Right kidney (tissue), 1 donor: Measurements from ENCODE around the gene TIMM44.
"Not testable (repeated sequence)": the region's sequence is repeated elsewhere in the genome, so short reads cannot be mapped to it uniquely, and the experiment has no call there.

ENCODE experiments used
- DNase-seq: peaks from one replicate; pipeline ENCODE4 v3.0.0-alpha.2; 2016

The TIMM44 gene

DNA sequence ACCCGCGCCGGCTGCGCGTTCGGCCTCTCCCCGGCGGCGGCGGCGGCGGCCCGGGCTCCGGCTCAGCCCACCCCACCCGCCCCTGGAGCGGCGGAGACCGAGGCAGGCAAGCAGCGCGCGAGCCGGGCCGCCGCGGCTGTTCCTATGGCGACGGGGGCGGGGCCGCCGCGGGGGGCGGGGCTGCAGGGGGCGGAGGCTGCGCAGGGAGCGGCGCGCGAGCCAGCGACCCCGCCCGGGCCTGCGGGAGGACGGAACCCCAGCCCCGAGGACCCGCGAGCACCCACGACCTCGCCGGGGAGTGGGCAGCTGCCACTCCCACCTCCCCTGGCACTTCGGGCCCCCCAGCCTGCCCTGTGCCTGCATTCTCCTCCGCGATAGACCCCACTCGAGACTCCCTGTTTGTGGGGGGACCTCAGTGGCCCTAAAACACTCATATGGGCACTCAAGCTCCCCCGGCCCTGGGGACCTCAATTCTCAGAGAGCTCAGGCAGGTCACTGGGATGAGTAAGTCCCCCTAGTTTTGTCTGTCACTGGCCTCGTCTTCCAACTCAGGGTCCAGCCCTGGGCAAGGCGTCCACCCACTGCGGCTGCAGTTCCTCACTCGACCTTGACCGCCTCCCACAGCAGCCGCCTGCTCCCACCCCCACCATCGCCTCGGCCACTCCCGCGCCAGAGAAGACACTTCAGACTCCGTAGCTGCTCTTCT lies 17.3 kb downstream of the TIMM44 start, which contains the start of gene CTXN1:
Gene CTXN1 (minus strand): TSS at position 115 of the 706 bp plus-strand sequence. CDS start 597 bp downstream, outside the sequence.
- DNase-seq: peak; percentile 78

DNA sequence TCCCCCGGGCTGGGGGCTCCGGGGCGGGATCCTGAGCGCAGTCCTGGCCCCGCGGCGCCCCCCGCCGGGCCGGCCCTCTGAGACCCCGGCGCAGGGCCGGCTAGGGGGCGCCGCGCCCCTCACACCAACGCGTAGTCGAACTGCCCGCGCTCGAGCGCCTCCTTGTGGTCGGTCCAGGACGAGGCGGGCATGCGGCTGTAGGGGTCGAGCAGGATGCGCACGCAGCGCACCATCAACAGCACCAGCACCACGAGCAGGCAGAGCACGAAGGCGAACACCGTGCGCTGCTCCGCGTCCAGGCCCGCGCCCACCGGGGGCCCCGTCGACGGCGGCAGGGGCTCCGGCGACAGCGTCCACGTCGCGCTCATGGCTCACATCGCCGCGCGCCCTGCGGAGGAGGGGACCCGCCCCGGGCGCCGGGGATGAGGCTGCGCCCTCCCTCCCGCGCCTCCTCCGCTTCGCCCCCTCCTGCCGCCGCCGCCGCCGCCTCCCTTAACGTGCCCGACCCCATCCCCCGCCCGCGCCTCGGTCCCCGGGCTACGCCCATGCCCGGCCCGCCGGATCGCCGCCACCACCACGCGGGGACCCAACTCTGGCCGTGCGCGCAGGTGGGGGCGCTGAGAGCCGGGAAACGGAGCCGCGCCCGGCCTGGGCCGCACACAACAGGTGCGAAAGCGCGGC lies 18.2 kb downstream of the TIMM44 start:
- DNase-seq: peak; percentile 91

DNA sequence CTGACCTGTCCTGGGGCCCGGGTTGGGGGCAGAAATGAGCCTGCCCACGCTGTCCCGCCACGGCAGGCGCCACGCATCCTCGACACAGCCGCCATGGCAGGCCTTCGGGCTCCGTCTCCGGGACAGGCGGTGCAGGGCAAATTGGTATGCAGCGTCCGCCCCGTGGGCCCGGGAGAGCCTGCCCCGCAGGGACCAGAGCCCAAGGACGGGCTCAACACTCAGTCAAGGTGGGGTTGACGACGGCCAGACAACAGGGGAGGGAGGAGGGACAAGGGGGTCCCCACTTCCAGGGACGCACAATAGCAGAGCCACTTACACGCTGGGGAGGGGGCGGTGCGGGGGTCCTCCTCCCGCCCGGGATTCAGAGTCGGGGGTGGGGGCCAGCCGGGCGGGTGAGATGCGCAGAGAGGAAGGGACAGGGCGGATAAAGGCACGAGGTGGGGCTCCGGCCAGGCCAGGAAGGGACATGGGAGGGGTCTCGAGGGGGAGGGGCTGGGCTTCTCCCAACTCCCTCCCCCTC lies 18.8 kb downstream of the TIMM44 start:
- DNase-seq: no peak

- no peak for DNase-seq
Measured at GRCh38 chr19:7924241-7924640, 19.2 kb downstream of the TIMM44 start.

- DNase-seq: no peak
Measured at GRCh38 chr19:7923295-7924191, 19.9 kb downstream of the TIMM44 start.

- no peak for DNase-seq
Measured at GRCh38 chr19:7922836-7923195, 20.6 kb downstream of the TIMM44 start.

DNA sequence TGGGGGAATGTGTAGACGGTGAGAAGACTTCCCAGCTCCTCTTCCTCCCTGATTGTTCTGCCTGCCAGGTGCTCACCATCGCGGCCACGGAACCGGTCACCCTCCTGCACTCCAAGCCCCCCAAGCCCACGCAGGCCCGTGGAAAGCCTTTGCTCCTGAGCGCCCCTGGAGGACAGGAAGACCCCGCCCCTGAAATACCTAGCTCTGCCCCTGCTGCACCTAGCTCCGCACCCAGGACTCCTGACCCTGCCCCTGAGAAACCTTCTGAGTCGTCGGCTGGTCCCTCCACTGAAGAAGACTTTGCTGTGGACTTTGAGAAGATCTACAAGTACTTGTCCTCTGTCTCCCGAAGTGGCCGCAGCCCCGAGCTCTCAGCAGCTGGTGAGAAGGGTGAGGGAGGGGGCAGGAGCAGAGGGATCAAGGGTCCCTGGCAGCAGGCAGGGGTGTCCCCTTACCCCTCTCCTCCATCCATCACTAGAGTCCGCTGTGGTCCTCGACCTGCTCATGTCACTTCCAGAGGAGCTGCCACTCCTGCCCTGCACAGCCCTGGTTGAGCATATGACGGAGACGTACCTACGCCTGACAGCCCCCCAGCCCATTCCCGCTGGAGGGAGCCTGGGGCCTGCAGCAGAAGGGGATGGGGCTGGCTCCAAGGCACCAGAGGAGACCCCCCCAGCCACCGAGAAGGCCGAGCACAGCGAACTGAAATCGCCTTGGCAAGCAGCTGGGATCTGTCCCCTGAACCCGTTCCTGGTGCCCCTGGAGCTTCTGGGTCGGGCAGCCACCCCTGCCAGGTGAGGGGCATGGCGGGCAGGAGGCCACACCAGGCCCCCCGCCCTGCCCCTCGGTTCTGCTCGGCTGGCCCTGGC lies 21.3 kb downstream of the TIMM44 start:
- DNase-seq: no peak

- no peak for DNase-seq
Measured at GRCh38 chr19:7921302-7921966, 22.0 kb downstream of the TIMM44 start.

DNA sequence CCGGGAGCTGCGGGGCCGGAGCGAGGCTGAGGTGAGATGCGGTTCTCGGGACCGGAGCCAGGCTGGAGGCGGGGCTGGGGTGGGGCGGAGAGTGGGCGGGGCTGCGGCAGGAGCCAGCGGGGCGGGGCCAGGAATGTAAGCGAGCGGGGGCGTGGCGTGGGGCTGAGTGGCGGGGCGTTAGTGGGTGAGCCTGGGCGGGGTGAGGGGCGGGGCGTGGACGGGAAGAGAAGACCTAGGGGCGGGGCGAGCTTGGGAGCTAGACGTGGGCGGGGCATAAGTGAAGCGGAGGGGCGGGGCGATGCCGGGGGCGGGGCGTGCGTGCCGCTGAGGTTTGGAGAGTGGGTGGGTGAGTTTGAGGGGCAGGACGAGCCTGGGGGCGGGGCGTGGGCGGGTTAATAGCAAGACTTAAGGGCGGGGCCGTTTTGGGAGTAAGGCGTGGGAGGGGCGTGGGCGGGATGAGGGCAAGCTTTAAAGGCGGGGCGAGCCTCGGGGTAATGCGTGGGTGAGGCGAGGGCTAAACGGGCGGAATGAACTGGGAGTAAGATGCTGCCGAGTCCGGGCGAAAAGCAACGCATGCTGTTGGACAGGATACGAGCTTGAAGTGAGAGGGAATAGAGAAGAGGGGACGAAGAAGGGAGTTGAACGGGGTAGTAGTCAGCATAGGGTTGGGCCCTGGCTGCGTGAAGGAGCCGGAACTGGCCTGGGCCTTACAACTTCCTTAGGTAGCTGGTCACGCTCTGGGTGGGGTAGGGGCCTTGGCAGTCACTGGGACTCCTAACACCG lies 22.8 kb downstream of the TIMM44 start:
- DNase-seq: peak; percentile 80

GRCh38 chr19:7919610-7920518 lies 23.6 kb downstream of the TIMM44 start, which contains the start of gene SNAPC2:
Gene SNAPC2, plus strand, starts transcription at chr19:7920338. Its CDS starts 29 bp downstream, at chr19:7920367.
- DNase-seq: peak; percentile 100

DNA sequence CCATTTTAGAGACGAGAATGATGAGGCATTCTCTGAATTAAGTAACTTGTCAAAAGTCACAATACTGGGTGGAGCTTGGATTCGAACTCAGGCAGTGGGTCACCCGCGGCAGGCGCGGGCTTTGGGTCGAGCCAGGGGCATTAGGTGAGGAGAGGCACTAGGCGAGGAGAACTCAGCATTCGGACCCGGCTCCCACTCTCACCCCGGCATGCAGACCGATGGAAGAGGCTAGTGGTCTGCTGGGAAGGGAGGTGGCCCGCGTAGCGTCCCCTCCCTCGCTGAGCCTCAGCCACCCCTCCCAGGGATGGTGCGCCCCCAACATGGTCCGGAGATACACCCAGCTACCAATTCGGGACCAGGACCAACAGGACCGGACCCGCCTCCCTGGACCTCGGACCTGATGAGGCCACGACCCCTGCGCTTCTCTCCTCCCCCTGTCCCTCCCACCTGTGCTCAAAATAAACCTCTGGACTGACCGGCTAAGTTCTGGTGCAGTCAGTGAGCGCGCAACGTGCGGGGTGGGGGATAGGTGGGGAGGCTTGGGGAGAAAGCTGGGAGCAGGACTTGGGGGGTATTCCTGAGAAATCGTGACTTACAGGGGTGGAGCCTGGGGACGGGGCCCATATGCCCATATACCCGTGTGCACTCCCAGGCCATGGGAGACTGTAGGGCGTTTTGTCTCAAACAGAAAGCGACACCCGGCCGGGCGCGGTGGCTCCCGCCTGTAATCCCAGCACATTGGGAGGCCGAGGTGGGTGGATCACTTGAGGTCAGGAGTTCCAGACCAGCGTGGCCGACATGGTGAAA lies 24.6 kb downstream of the TIMM44 start:
- no peak for DNase-seq

DNA sequence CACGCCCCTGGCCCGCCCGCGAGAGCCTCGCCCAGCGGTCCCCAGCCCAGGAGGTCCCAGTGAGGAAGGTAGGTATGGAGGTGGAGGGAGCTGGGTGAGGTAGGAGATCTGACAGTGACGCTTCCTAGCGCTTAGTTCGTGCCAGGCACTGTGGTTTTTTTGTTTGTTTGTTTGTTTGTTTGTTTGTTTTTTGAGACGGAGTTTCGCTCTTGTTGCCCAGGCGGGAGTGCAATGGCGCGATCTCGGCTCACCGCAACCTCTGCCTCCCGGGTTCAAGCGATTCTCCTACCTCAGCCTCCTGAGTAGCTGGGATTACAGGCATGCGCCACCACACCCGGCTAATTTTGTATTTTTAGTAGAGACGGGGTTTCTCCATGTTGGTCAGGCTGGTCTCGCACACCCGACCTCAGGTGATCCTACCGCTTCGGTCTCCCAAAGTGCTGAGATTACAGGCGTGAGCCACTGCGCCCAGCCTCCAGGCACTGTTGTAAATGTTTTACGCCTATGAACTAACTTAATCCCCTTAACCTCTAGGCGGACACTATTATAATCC lies 25.3 kb downstream of the TIMM44 start:
- not testable (repeated sequence) for DNase-seq

GRCh38 chr19:7917267-7918061 lies 26.0 kb downstream of the TIMM44 start:
- DNase-seq: peak; percentile 76

DNA sequence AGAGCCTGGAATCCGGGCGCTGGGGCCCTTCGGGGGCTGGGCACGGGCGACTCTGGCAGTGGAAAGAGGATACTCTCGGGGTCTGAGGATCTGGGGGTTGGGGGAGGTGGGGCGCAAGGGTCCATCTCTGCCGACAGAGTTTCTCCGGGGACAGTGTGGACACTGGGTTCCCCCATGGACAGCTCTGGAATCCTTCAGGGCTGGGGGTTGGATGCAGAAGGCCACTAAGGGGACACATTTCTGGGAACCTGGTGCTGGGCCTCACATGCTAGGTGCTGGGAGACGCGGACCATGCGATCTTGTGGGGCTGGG lies 26.6 kb downstream of the TIMM44 start:
- no peak for DNase-seq

GRCh38 chr19:7916103-7916954 lies 27.1 kb downstream of the TIMM44 start:
- peak; percentile 56 for DNase-seq
